ENCODE measurements around the gene B3GNT3. TPM values are rescaled to one million over a fixed set of nuclear protein-coding genes. Genes with fewer than 3 reads are reported as not detected.
"Not testable (repeated sequence)": the region's sequence is repeated elsewhere in the genome, so short reads cannot be mapped to it uniquely, and the experiment has no call there.

Gene B3GNT3
- total RNA-seq, 5 donors from 2014 or later (not counting 1 experiment from before 2014, with no cell fraction given): 0.12 to 1.2 (median 0.79) TPM

- H3K36me3 Mint-ChIP-seq: peaks cover 27% of the 10 kb centered on the region
- H3K27me3 Mint-ChIP-seq: no peaks in the 10 kb centered on the region
- whole genome bisulfite sequencing (ENCODE audit: insufficient coverage): 81% methylated on average over 21 of the region's 27 CpGs
- CTCF ChIA-PET: interaction anchor here in 1 of 2 donors (0.6 kb wide), 1 partner anchor 39 kb away, joined by 4 read pairs; no protein-coding TSS in a partner anchor
- Histone ChIP-seq H3K9me3 (no peaks in the 10 kb centered on the region), H3K27ac (ENCODE audit: low read length) (no peak overlapping the region), H3K36me3 (ENCODE audit: control insufficient read depth in 2 of 2, extremely low read depth in 1 of 2, insufficient read depth in 1 of 2, low read length in 1 of 2) (peaks cover 31 to 48% of the 10 kb centered on the region in 2 donors), H3K4me3 (ENCODE audit: control insufficient read depth in 1 of 2, extremely low read depth in 1 of 2, low read length in 1 of 2) (no peak overlapping the region), H3K4me1 (ENCODE audit: control insufficient read depth in 1 of 2, extremely low read depth in 1 of 2, insufficient read depth in 2 of 2, low read length in 2 of 2) (peaks cover 0 to 10% of the 10 kb centered on the region in 2 experiments), H3K27me3 (replicated peaks in 1 of 2; ENCODE audit: control insufficient read depth in 2 of 2, extremely low read depth in 1 of 2, insufficient read depth in 2 of 2, low read length in 1 of 2) (no peaks in the 10 kb centered on the region)
- POLR2A ChIA-PET: interaction anchor here in 1 of 2 donors (0.5 kb wide), 1 partner anchor 479 kb away, joined by 9 read pairs; no protein-coding TSS in a partner anchor
- H3K4me1 Mint-ChIP-seq: peaks cover 0 to 16% (median 12%) of the 10 kb centered on the region in 3 donors
- peak overlapping the region in 1 of 2 donors; percentile 79 for H3K27ac Mint-ChIP-seq
- H3K4me3 Mint-ChIP-seq: peak overlapping the region in 1 of 3 donors; percentile 9
- no peaks in the 10 kb centered on the region for H3K9me3 Mint-ChIP-seq
- peak in 1 of 35 experiments; percentile 32 for DNase-seq
- ATAC-seq (replicated peaks in 1 of 4): peak in 1 of 4 experiments; percentile 53
These were observed 18.7 kb upstream of the B3GNT3 start for GRCh38 chr19:17775991-17776803.

- H3K9me3 Mint-ChIP-seq; H3K27me3 ChIP-seq (replicated peaks in 1 of 2; ENCODE audit: control insufficient read depth in 2 of 2, extremely low read depth in 1 of 2, insufficient read depth in 2 of 2, low read length in 1 of 2); DNase-seq; H3K27ac ChIP-seq (ENCODE audit: low read length); H3K9me3 ChIP-seq; H3K27me3 Mint-ChIP-seq; H3K27ac Mint-ChIP-seq; H3K4me3 ChIP-seq (ENCODE audit: control insufficient read depth in 1 of 2, extremely low read depth in 1 of 2, low read length in 1 of 2); ATAC-seq (replicated peaks in 1 of 4); H3K4me3 Mint-ChIP-seq: not testable (repeated sequence)
- ChIA-PET POLR2A (interaction anchor here in 1 of 2 donors (0.7 kb wide), 1 partner anchor 25 kb away, joined by 12 read pairs; no protein-coding TSS in a partner anchor), CTCF (interaction anchor here in 1 of 2 donors (0.7 kb wide), 1 partner anchor 9 kb away, joined by 3 read pairs; no protein-coding TSS in a partner anchor)
- peaks cover 26% of the 10 kb centered on the region for H3K36me3 Mint-ChIP-seq
- H3K36me3 ChIP-seq (ENCODE audit: control insufficient read depth in 2 of 2, extremely low read depth in 1 of 2, insufficient read depth in 1 of 2, low read length in 1 of 2): peaks cover 34 to 47% of the 10 kb centered on the region in 2 donors
- H3K4me1 Mint-ChIP-seq: peaks cover 0 to 16% (median 12%) of the 10 kb centered on the region in 3 donors
- 96% methylated on average over 7 of the region's 10 CpGs for WGBS (ENCODE audit: insufficient coverage)
- H3K4me1 ChIP-seq (ENCODE audit: control insufficient read depth in 1 of 2, extremely low read depth in 1 of 2, insufficient read depth in 2 of 2, low read length in 2 of 2): peaks cover 0 to 10% of the 10 kb centered on the region in 2 experiments
These were observed 17.1 kb upstream of the B3GNT3 start for GRCh38 chr19:17777840-17778239.

- ATAC-seq (replicated peaks in 1 of 4) (peak in 3 of 4 experiments; percentile 55 to 75 (median 56)), DNase-seq (peak in 8 of 35 experiments; percentile 17 to 46 (median 30))
- peaks cover 20% of the 10 kb centered on the region for H3K36me3 Mint-ChIP-seq
- Histone ChIP-seq H3K4me3 (ENCODE audit: control insufficient read depth in 1 of 2, extremely low read depth in 1 of 2, low read length in 1 of 2) (no peak overlapping the region), H3K36me3 (ENCODE audit: control insufficient read depth in 2 of 2, extremely low read depth in 1 of 2, insufficient read depth in 1 of 2, low read length in 1 of 2) (peaks cover 35 to 44% of the 10 kb centered on the region in 2 donors), H3K27me3 (replicated peaks in 1 of 2; ENCODE audit: control insufficient read depth in 2 of 2, extremely low read depth in 1 of 2, insufficient read depth in 2 of 2, low read length in 1 of 2) (no peaks in the 10 kb centered on the region), H3K9me3 (no peaks in the 10 kb centered on the region), H3K4me1 (ENCODE audit: control insufficient read depth in 1 of 2, extremely low read depth in 1 of 2, insufficient read depth in 2 of 2, low read length in 2 of 2) (peaks cover 0 to 10% of the 10 kb centered on the region in 2 experiments), H3K27ac (ENCODE audit: low read length) (no peak overlapping the region)
- ChIA-PET POLR2A (no interaction called here), CTCF (no interaction called here)
- H3K27ac Mint-ChIP-seq: no peak overlapping the region
- H3K4me1 Mint-ChIP-seq: peaks cover 0 to 16% (median 12%) of the 10 kb centered on the region in 3 donors
- no peaks in the 10 kb centered on the region for H3K9me3 Mint-ChIP-seq
- H3K27me3 Mint-ChIP-seq: no peaks in the 10 kb centered on the region
- no peak overlapping the region for H3K4me3 Mint-ChIP-seq
- WGBS (ENCODE audit: insufficient coverage): 89% methylated on average over 34 of the region's 37 CpGs
These were observed 16.5 kb upstream of the B3GNT3 start for GRCh38 chr19:17778251-17778967.

GRCh38 chr19:17778968-17779929, 15.7 kb upstream of the B3GNT3 start:
- ChIA-PET POLR2A (interaction anchor here in 1 of 2 donors (0.6 kb wide), 2 partner anchors 70 to 78 kb away, joined by 4 read pairs; no protein-coding TSS in a partner anchor), CTCF (no interaction called here)
- ATAC-seq (replicated peaks in 1 of 4) (peak in 1 of 4 experiments; percentile 7), DNase-seq (no peak)
- Histone ChIP-seq H3K9me3 (no peaks in the 10 kb centered on the region), H3K27me3 (replicated peaks in 1 of 2; ENCODE audit: control insufficient read depth in 2 of 2, extremely low read depth in 1 of 2, insufficient read depth in 2 of 2, low read length in 1 of 2) (no peaks in the 10 kb centered on the region), H3K27ac (ENCODE audit: low read length) (no peak overlapping the region), H3K4me3 (ENCODE audit: control insufficient read depth in 1 of 2, extremely low read depth in 1 of 2, low read length in 1 of 2) (no peak overlapping the region), H3K36me3 (ENCODE audit: control insufficient read depth in 2 of 2, extremely low read depth in 1 of 2, insufficient read depth in 1 of 2, low read length in 1 of 2) (peaks cover 33 to 45% of the 10 kb centered on the region in 2 donors), H3K4me1 (ENCODE audit: control insufficient read depth in 1 of 2, extremely low read depth in 1 of 2, insufficient read depth in 2 of 2, low read length in 2 of 2) (peaks cover 0 to 16% of the 10 kb centered on the region in 2 experiments)
- Mint-ChIP-seq H3K36me3 (peaks cover 23% of the 10 kb centered on the region), H3K27ac (peak overlapping the region in 1 of 2 donors; percentile 52), H3K27me3 (no peaks in the 10 kb centered on the region), H3K4me1 (peaks cover 3 to 18% (median 16%) of the 10 kb centered on the region in 3 donors), H3K4me3 (no peak overlapping the region), H3K9me3 (no peaks in the 10 kb centered on the region)
- 88% methylated on average over 21 of the region's 25 CpGs for WGBS (ENCODE audit: insufficient coverage)

- 67% methylated on average over 1 of the region's 2 CpGs for WGBS (ENCODE audit: insufficient coverage)
- no peaks in the 10 kb centered on the region for H3K9me3 ChIP-seq
- no peak overlapping the region for H3K4me3 ChIP-seq (ENCODE audit: control insufficient read depth in 1 of 2, extremely low read depth in 1 of 2, low read length in 1 of 2)
- no peak overlapping the region for H3K27ac ChIP-seq (ENCODE audit: low read length)
- H3K36me3 Mint-ChIP-seq: peaks cover 21% of the 10 kb centered on the region
- no peaks in the 10 kb centered on the region for H3K9me3 Mint-ChIP-seq
- H3K27me3 ChIP-seq (replicated peaks in 1 of 2; ENCODE audit: control insufficient read depth in 2 of 2, extremely low read depth in 1 of 2, insufficient read depth in 2 of 2, low read length in 1 of 2): no peaks in the 10 kb centered on the region
- peaks cover 7 to 20% (median 16%) of the 10 kb centered on the region in 3 donors for H3K4me1 Mint-ChIP-seq
- H3K4me3 Mint-ChIP-seq: no peak overlapping the region
- H3K36me3 ChIP-seq (ENCODE audit: control insufficient read depth in 2 of 2, extremely low read depth in 1 of 2, insufficient read depth in 1 of 2, low read length in 1 of 2): peaks cover 28 to 39% of the 10 kb centered on the region in 2 donors
- DNase-seq (no peak), ATAC-seq (replicated peaks in 1 of 4) (no peak)
- H3K4me1 ChIP-seq (ENCODE audit: control insufficient read depth in 1 of 2, extremely low read depth in 1 of 2, insufficient read depth in 2 of 2, low read length in 2 of 2): peaks cover 0 to 19% of the 10 kb centered on the region in 2 experiments
- CTCF ChIA-PET: no interaction called here
- H3K27ac Mint-ChIP-seq: no peak overlapping the region
- POLR2A ChIA-PET: no interaction called here
- no peaks in the 10 kb centered on the region for H3K27me3 Mint-ChIP-seq
These were observed 14.2 kb upstream of the B3GNT3 start for GRCh38 chr19:17780781-17781180.
